ENCODE results near the gene SPATA17. TPM values are rescaled to one million over a fixed set of nuclear protein-coding genes. Genes with fewer than 3 reads are reported as not detected.

SPATA17 gene
- total and polyA plus RNA-seq, 4 donors: 0.32 to 0.59 TPM; not detected in 2

- intact Hi-C loops (cut with DNase I): no loop called here
- WGBS, 2 donors: 72 to 83% methylated on average over 5 of the region's 5 CpGs
Observed at GRCh38 chr1:217712925-217713597, 81.9 kb downstream of the SPATA17 start.

GRCh38 chr1:217715681-217716080, 84.5 kb downstream of the SPATA17 start:
- Histone ChIP-seq H3K4me3 (ENCODE audit: low read length in 2 of 2) (no peak overlapping the region), H3K4me1 (ENCODE audit: control insufficient read depth in 1 of 2, insufficient read depth in 2 of 2, low read length in 2 of 2) (no peaks in the 10 kb centered on the region), H3K9me3 (ENCODE audit: control insufficient read depth, low read length) (peaks cover 3% of the 10 kb centered on the region), H3K27ac (ENCODE audit: low read depth in 1 of 2, low read length in 2 of 2) (no peak overlapping the region), H3K36me3 (ENCODE audit: control insufficient read depth in 1 of 2, insufficient read depth in 2 of 2, low read length in 1 of 2) (no peaks in the 10 kb centered on the region), H3K27me3 (ENCODE audit: control insufficient read depth in 1 of 2, insufficient read depth in 2 of 2, low read length in 1 of 2) (no peaks in the 10 kb centered on the region)
- no peak for DNase-seq
- no peak for ATAC-seq (ENCODE audit: low FRiP score)
- intact Hi-C loops (cut with DNase I): no loop called here
- 90 to 91% methylated on average over 4 of the region's 4 CpGs for WGBS, 2 donors

More at GRCh38 chr1:217712925-217713597, 81.9 kb downstream of the SPATA17 start:
- Histone ChIP-seq H3K4me1 (ENCODE audit: control insufficient read depth in 1 of 2, insufficient read depth in 2 of 2, low read length in 2 of 2) (no peaks in the 10 kb centered on the region), H3K4me3 (ENCODE audit: low read length in 2 of 2) (no peak overlapping the region), H3K27me3 (ENCODE audit: control insufficient read depth in 1 of 2, insufficient read depth in 2 of 2, low read length in 1 of 2) (no peaks in the 10 kb centered on the region), H3K9me3 (ENCODE audit: control insufficient read depth, low read length) (no peaks in the 10 kb centered on the region), H3K36me3 (ENCODE audit: control insufficient read depth in 1 of 2, insufficient read depth in 2 of 2, low read length in 1 of 2) (no peaks in the 10 kb centered on the region), H3K27ac (ENCODE audit: low read depth in 1 of 2, low read length in 2 of 2) (no peak overlapping the region)
- DNase-seq: no peak
- no peak for ATAC-seq (ENCODE audit: low FRiP score)

DNA sequence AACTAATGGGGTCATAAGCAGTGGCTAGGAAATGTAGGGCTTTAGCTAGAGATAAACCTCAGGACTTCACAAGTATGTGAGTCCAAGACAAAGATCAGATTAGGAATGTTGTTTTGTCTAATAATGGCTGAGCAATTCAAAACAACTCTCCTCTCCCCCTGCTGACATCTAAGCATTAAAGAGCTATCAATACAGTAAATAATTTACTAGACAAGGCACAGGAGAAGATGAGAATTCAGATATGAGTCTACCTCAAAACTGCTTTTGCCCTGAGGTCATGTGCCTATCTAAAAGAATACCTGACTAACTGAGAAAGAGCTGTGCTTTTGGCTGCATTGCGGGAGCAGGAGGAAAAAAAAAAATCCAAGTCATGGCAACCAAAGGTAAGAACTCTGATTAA, 86.8 kb downstream of the SPATA17 start:
- Histone ChIP-seq H3K4me1 (ENCODE audit: control insufficient read depth in 1 of 2, insufficient read depth in 2 of 2, low read length in 2 of 2) (no peaks in the 10 kb centered on the region), H3K36me3 (ENCODE audit: control insufficient read depth in 1 of 2, insufficient read depth in 2 of 2, low read length in 1 of 2) (no peaks in the 10 kb centered on the region), H3K4me3 (ENCODE audit: low read length in 2 of 2) (no peak overlapping the region), H3K27me3 (ENCODE audit: control insufficient read depth in 1 of 2, insufficient read depth in 2 of 2, low read length in 1 of 2) (no peaks in the 10 kb centered on the region), H3K27ac (ENCODE audit: low read depth in 1 of 2, low read length in 2 of 2) (no peak overlapping the region), H3K9me3 (ENCODE audit: control insufficient read depth, low read length) (peaks cover 5% of the 10 kb centered on the region)
- ATAC-seq (ENCODE audit: low FRiP score) (no peak), DNase-seq (no peak)
- WGBS, 2 donors: 83 to 93% methylated on average over 1 of the region's 1 CpG
- intact Hi-C loops (cut with DNase I): no loop called here

DNA sequence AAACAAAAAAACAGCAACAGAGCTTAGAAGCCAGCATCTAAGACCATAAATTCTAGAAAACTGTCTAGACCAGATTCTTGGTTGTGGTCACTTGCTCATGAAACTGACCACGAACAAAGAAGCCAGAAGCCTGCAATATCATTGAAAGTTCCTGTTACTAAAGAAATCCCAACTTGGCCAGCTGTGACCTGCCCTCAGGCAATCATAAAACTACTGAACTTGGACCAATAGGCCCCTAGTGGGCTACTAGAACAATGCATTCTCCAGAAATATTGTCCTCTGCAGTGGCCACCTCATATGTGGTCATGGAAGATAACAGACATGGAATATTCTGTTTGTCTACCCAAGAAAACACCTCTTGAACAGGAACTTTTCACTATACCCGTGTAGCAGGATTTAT, 87.7 kb downstream of the SPATA17 start:
- intact Hi-C loops (cut with DNase I): no loop called here
- no peak for ATAC-seq (ENCODE audit: low FRiP score)
- Histone ChIP-seq H3K27ac (ENCODE audit: low read depth in 1 of 2, low read length in 2 of 2) (no peak overlapping the region), H3K9me3 (ENCODE audit: control insufficient read depth, low read length) (peaks cover 5% of the 10 kb centered on the region), H3K27me3 (ENCODE audit: control insufficient read depth in 1 of 2, insufficient read depth in 2 of 2, low read length in 1 of 2) (no peaks in the 10 kb centered on the region), H3K4me1 (ENCODE audit: control insufficient read depth in 1 of 2, insufficient read depth in 2 of 2, low read length in 2 of 2) (no peaks in the 10 kb centered on the region), H3K36me3 (ENCODE audit: control insufficient read depth in 1 of 2, insufficient read depth in 2 of 2, low read length in 1 of 2) (no peaks in the 10 kb centered on the region), H3K4me3 (ENCODE audit: low read length in 2 of 2) (no peak overlapping the region)
- no peak for DNase-seq
- WGBS, 2 donors: 77 to 78% methylated on average over 2 of the region's 2 CpGs

DNA sequence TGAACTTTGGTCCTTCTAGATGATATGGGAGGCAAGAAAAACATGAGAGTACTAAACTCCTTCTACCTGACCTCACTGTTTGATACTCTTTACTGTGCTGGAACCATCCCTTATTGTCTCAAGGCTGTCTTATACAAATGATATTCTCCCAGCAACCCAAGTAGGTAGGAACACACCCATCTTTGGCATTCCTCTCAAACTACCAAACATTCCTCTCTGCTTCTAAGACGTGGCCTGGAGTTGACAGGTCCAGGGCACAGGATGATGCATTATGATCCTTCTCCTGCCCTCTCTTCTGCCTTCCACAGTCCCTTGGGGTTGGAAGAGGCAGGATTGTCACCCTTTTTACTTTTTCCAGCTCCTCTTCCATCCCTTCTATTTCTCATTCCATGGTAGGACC, 90.5 kb downstream of the SPATA17 start:
- Histone ChIP-seq H3K9me3 (ENCODE audit: control insufficient read depth, low read length) (peaks cover 5% of the 10 kb centered on the region), H3K4me3 (ENCODE audit: low read length in 2 of 2) (no peak overlapping the region), H3K27ac (ENCODE audit: low read depth in 1 of 2, low read length in 2 of 2) (no peak overlapping the region), H3K27me3 (ENCODE audit: control insufficient read depth in 1 of 2, insufficient read depth in 2 of 2, low read length in 1 of 2) (no peaks in the 10 kb centered on the region), H3K4me1 (ENCODE audit: control insufficient read depth in 1 of 2, insufficient read depth in 2 of 2, low read length in 2 of 2) (no peaks in the 10 kb centered on the region), H3K36me3 (ENCODE audit: control insufficient read depth in 1 of 2, insufficient read depth in 2 of 2, low read length in 1 of 2) (no peaks in the 10 kb centered on the region)
- no peak for DNase-seq
- no peak for ATAC-seq (ENCODE audit: low FRiP score)
- intact Hi-C loops (cut with DNase I): no loop called here
- WGBS, 2 donors: 17 to 22% methylated on average over 1 of the region's 1 CpG

GRCh38 chr1:217734973-217735372, 103.8 kb downstream of the SPATA17 start:
- no peaks in the 10 kb centered on the region for H3K27me3 ChIP-seq (ENCODE audit: control insufficient read depth in 1 of 2, insufficient read depth in 2 of 2, low read length in 1 of 2)
- H3K27ac ChIP-seq (ENCODE audit: low read depth in 1 of 2, low read length in 2 of 2): no peak overlapping the region
- H3K36me3 ChIP-seq (ENCODE audit: control insufficient read depth in 1 of 2, insufficient read depth in 2 of 2, low read length in 1 of 2): no peaks in the 10 kb centered on the region
- H3K9me3 ChIP-seq (ENCODE audit: control insufficient read depth, low read length): no peaks in the 10 kb centered on the region
- DNase-seq (no peak), ATAC-seq (ENCODE audit: low FRiP score) (no peak)
- no peaks in the 10 kb centered on the region for H3K4me1 ChIP-seq (ENCODE audit: control insufficient read depth in 1 of 2, insufficient read depth in 2 of 2, low read length in 2 of 2)
- H3K4me3 ChIP-seq (ENCODE audit: low read length in 2 of 2): no peak overlapping the region
- intact Hi-C loops (cut with DNase I): no loop called here
- 45 to 46% methylated on average over 3 of the region's 3 CpGs for WGBS, 2 donors

DNA sequence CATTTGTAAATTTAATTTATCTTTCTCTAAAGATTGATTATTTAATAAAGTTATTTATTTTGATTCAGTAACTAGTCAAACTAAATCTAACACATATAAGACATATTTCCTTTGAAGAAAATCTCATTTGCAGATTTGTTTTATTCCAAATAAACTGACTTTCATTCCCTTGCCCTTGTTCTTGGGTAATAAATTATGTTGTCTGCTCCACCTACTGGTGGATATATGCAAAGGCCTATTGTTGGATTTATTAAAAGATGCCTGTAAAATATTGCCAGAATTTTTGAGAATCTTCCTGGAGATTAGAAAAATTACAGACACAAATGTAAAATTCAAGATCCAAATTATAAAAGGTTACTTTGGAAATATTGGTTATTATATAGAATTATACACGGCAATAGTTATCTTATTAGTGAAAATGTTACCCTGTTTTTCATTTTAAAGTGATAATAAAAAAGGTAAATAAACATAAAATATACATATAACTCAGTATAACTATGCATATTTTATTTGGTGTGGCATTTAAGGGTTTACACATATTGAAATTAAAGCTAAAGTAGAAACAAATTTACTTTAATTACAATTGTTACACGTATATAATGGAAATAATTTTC, 116.1 kb downstream of the SPATA17 start:
- no peak for ATAC-seq (ENCODE audit: low FRiP score)
- Histone ChIP-seq H3K27me3 (ENCODE audit: control insufficient read depth in 1 of 2, insufficient read depth in 2 of 2, low read length in 1 of 2) (no peaks in the 10 kb centered on the region), H3K4me3 (ENCODE audit: low read length in 2 of 2) (no peak overlapping the region), H3K36me3 (ENCODE audit: control insufficient read depth in 1 of 2, insufficient read depth in 2 of 2, low read length in 1 of 2) (no peaks in the 10 kb centered on the region), H3K4me1 (ENCODE audit: control insufficient read depth in 1 of 2, insufficient read depth in 2 of 2, low read length in 2 of 2) (no peaks in the 10 kb centered on the region), H3K27ac (ENCODE audit: low read depth in 1 of 2, low read length in 2 of 2) (no peak overlapping the region), H3K9me3 (ENCODE audit: control insufficient read depth, low read length) (no peaks in the 10 kb centered on the region)
- no peak for DNase-seq
- intact Hi-C loops (cut with DNase I): no loop called here
- 77 to 80% methylated on average over 2 of the region's 2 CpGs for WGBS, 2 donors

- no peak overlapping the region for H3K27ac ChIP-seq (ENCODE audit: low read depth in 1 of 2, low read length in 2 of 2)
Observed at GRCh38 chr1:217769768-217770167, 138.6 kb downstream of the SPATA17 start.

GRCh38 chr1:217770918-217771317, 139.8 kb downstream of the SPATA17 start:
- H3K27me3 ChIP-seq (ENCODE audit: control insufficient read depth in 1 of 2, insufficient read depth in 2 of 2, low read length in 1 of 2): no peaks in the 10 kb centered on the region
- no peaks in the 10 kb centered on the region for H3K9me3 ChIP-seq (ENCODE audit: control insufficient read depth, low read length)
- H3K4me3 ChIP-seq (ENCODE audit: low read length in 2 of 2): no peak overlapping the region
- intact Hi-C loops (cut with DNase I): no loop called here
- no peak for ATAC-seq (ENCODE audit: low FRiP score)
- no peaks in the 10 kb centered on the region for H3K36me3 ChIP-seq (ENCODE audit: control insufficient read depth in 1 of 2, insufficient read depth in 2 of 2, low read length in 1 of 2)
- no peak overlapping the region for H3K27ac ChIP-seq (ENCODE audit: low read depth in 1 of 2, low read length in 2 of 2)
- 66 to 69% methylated on average over 3 of the region's 3 CpGs for WGBS, 2 donors
- peak in 1 of 2 donors; percentile 31 for DNase-seq
- H3K4me1 ChIP-seq (ENCODE audit: control insufficient read depth in 1 of 2, insufficient read depth in 2 of 2, low read length in 2 of 2): no peaks in the 10 kb centered on the region

More at GRCh38 chr1:217769768-217770167, 138.6 kb downstream of the SPATA17 start:
- no peaks in the 10 kb centered on the region for H3K9me3 ChIP-seq (ENCODE audit: control insufficient read depth, low read length)
- no peak overlapping the region for H3K4me3 ChIP-seq (ENCODE audit: low read length in 2 of 2)
- no peak for ATAC-seq (ENCODE audit: low FRiP score)
- intact Hi-C loops (cut with DNase I): no loop called here
- no peak for DNase-seq
- H3K36me3 ChIP-seq (ENCODE audit: control insufficient read depth in 1 of 2, insufficient read depth in 2 of 2, low read length in 1 of 2): no peaks in the 10 kb centered on the region
- no peaks in the 10 kb centered on the region for H3K27me3 ChIP-seq (ENCODE audit: control insufficient read depth in 1 of 2, insufficient read depth in 2 of 2, low read length in 1 of 2)
- no peaks in the 10 kb centered on the region for H3K4me1 ChIP-seq (ENCODE audit: control insufficient read depth in 1 of 2, insufficient read depth in 2 of 2, low read length in 2 of 2)
